Osteocyte (in vitro differentiated cells): ENCODE measurements around the gene PEX14. TPM values are rescaled to one million over a fixed set of nuclear protein-coding genes. Genes with fewer than 3 reads are reported as not detected.
"Not testable (repeated sequence)": the region's sequence is repeated elsewhere in the genome, so short reads cannot be mapped to it uniquely, and the experiment has no call there.

Experiments
- DNase-seq: peaks from one replicate; pipeline ENCODE4 v3.0.0; 2021; ENCODE audit warnings: mixed read lengths; ENCODE audit not compliant: unreplicated experiment; ENCODE audit errors: extremely low spot score
- H3K27ac Mint-ChIP-seq: one replicate; pipeline ENCODE4 v1.8.0; 2021; ENCODE audit warnings: mild to moderate bottlenecking, mixed read lengths; ENCODE audit not compliant: unreplicated experiment
- H3K27me3 Mint-ChIP-seq: one replicate; pipeline ENCODE4 v1.8.0; 2021; ENCODE audit warnings: mixed read lengths; ENCODE audit not compliant: unreplicated experiment
- H3K36me3 Mint-ChIP-seq: one replicate; pipeline ENCODE4 v1.8.0; 2021; ENCODE audit warnings: mixed read lengths; ENCODE audit not compliant: unreplicated experiment
- H3K4me1 Mint-ChIP-seq: one replicate; pipeline ENCODE4 v1.8.0; 2021; ENCODE audit warnings: mixed read lengths; ENCODE audit not compliant: unreplicated experiment
- H3K4me3 Mint-ChIP-seq: one replicate; pipeline ENCODE4 v1.8.0; 2021; ENCODE audit warnings: mild to moderate bottlenecking, moderate library complexity, mixed read lengths; ENCODE audit not compliant: unreplicated experiment
- H3K9me3 Mint-ChIP-seq: one replicate; pipeline ENCODE4 v1.8.0; 2021; ENCODE audit warnings: mixed read lengths; ENCODE audit not compliant: unreplicated experiment
- total RNA-seq: library from RNA; stranded (reverse); gene quantifications from 2 replicates; pipeline ENCODE4 v1.2.1, GENCODE V29; 2021
- TF ChIP-seq, protein P1 (sequence below): fragments of 200-600 bp; sonication (generic); IDR thresholded peaks from 2 replicates; pipeline ENCODE4 v1.5.0; 2021; ENCODE audit warnings: antibody characterized with exemption, mild to moderate bottlenecking, moderate library complexity

Gene PEX14
- total RNA-seq, 1 donor from 2014 or later = 22.2 TPM

DNA sequence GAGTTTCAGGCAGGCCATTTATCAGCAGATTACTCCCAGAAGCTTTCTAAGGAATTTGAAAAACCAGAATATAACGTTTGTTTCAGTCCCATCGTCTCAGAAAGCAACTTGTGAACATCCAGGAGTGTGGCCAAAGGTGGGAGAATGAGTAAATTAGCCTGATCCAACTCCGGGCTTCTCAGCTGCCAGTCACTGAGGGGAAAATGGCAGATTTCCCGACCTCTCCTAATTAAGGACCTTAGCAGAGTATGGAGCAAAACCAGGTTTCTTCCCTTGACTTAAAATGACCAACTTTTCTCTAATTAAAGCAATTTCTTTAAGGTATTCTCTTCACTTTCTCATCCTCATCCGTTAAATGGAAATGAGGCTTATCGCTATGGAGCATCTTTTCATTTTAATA lies 23.9 kb upstream of the PEX14 start:
- no peaks in the 10 kb centered on the region for H3K9me3 Mint-ChIP-seq
- TF ChIP-seq, protein P1, sequence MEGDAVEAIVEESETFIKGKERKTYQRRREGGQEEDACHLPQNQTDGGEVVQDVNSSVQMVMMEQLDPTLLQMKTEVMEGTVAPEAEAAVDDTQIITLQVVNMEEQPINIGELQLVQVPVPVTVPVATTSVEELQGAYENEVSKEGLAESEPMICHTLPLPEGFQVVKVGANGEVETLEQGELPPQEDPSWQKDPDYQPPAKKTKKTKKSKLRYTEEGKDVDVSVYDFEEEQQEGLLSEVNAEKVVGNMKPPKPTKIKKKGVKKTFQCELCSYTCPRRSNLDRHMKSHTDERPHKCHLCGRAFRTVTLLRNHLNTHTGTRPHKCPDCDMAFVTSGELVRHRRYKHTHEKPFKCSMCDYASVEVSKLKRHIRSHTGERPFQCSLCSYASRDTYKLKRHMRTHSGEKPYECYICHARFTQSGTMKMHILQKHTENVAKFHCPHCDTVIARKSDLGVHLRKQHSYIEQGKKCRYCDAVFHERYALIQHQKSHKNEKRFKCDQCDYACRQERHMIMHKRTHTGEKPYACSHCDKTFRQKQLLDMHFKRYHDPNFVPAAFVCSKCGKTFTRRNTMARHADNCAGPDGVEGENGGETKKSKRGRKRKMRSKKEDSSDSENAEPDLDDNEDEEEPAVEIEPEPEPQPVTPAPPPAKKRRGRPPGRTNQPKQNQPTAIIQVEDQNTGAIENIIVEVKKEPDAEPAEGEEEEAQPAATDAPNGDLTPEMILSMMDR = no peak
- no peaks in the 10 kb centered on the region for H3K27me3 Mint-ChIP-seq
- peak overlapping the region; percentile 43 for H3K4me3 Mint-ChIP-seq
- H3K27ac Mint-ChIP-seq = peak overlapping the region; percentile 76
- H3K4me1 Mint-ChIP-seq = peaks cover 31% of the 10 kb centered on the region
- no peak for DNase-seq
- no peaks in the 10 kb centered on the region for H3K36me3 Mint-ChIP-seq

GRCh38 chr1:10451287-10451686 lies 23.5 kb upstream of the PEX14 start:
- no peaks in the 10 kb centered on the region for H3K27me3 Mint-ChIP-seq
- no peaks in the 10 kb centered on the region for H3K36me3 Mint-ChIP-seq
- no peaks in the 10 kb centered on the region for H3K9me3 Mint-ChIP-seq
- peak; percentile 85 for DNase-seq
- H3K27ac Mint-ChIP-seq = peak overlapping the region; percentile 76
- peak overlapping the region; percentile 43 for H3K4me3 Mint-ChIP-seq
- peaks cover 31% of the 10 kb centered on the region for H3K4me1 Mint-ChIP-seq
- TF ChIP-seq, protein P1 = no peak

GRCh38 chr1:10456048-10456447 lies 18.7 kb upstream of the PEX14 start:
- Mint-ChIP-seq H3K4me3 (no peak overlapping the region), H3K4me1 (peaks cover 29% of the 10 kb centered on the region), H3K9me3 (no peaks in the 10 kb centered on the region), H3K36me3 (no peaks in the 10 kb centered on the region), H3K27me3 (no peaks in the 10 kb centered on the region), H3K27ac (no peak overlapping the region)
- DNase-seq = no peak
- TF ChIP-seq, protein P1 = no peak

DNA sequence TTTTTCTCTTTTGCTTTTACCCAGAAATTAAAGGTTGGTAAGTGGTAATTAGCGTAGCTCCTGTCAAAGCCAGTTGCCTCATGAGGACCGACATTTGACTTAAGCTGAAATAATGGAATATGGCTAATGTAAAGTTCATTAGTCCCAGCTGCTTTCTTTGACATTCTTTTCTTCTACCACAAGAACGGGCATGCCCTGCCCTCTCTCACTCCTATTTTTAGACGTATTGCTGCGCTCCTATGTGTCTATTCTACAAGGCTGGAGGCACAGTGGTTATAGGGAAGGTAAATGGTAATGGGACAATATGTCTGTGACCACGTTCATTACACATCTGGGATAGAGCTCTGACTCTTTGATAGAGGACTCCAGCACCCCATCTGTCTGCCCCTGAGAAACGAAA lies 18.1 kb upstream of the PEX14 start:
- no peak for DNase-seq
- Mint-ChIP-seq H3K4me3 (no peak overlapping the region), H3K27ac (no peak overlapping the region)

DNA sequence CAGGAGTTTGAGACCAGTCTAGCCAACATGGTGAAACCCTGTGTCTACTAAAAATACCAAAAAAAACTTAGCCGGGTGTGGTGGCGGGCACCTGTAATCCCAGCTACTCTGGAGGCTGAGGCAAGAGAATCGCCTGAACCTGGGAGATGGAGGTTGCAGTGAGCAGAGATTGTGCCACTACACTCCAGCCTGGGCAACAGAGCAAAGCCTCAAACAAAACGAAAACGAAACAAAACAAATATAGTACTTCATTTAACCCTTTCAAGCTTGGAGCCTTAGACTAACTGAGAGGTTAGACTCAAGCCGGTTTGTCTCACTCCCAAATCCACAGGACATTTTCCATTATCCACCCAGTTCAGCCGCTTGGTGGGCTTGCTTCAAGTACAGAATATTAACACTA lies 17.3 kb upstream of the PEX14 start:
- peaks cover 18% of the 10 kb centered on the region for H3K4me1 Mint-ChIP-seq
- not testable (repeated sequence) for H3K9me3 Mint-ChIP-seq, DNase-seq, H3K36me3 Mint-ChIP-seq, H3K27ac Mint-ChIP-seq, H3K27me3 Mint-ChIP-seq, H3K4me3 Mint-ChIP-seq

More for the DNA sequence above, 18.1 kb upstream of the PEX14 start:
- H3K27me3 Mint-ChIP-seq = no peaks in the 10 kb centered on the region
- peaks cover 5% of the 10 kb centered on the region for H3K36me3 Mint-ChIP-seq
- TF ChIP-seq, protein P1 = no peak
- H3K4me1 Mint-ChIP-seq = peaks cover 23% of the 10 kb centered on the region
- H3K9me3 Mint-ChIP-seq = no peaks in the 10 kb centered on the region

GRCh38 chr1:10457875-10458274 lies 16.9 kb upstream of the PEX14 start:
- Mint-ChIP-seq H3K27ac (no peak overlapping the region), H3K36me3 (peaks cover 9% of the 10 kb centered on the region), H3K4me3 (no peak overlapping the region), H3K4me1 (peaks cover 14% of the 10 kb centered on the region), H3K9me3 (no peaks in the 10 kb centered on the region), H3K27me3 (no peaks in the 10 kb centered on the region)
- TF ChIP-seq, protein P1 = no peak
- DNase-seq = no peak
